Stimulated activated CD4-positive, alpha-beta T cell treated with anti-CD3 and anti-CD28 coated beads, Interleukin-4, amount 100 ng/mL, for 1 hour (primary cell): Measurements from ENCODE around the gene D2HGDH.
A peak's percentile ranks its signal among the peaks of the same experiment; 100 is the strongest.
"Not testable (repeated sequence)": the region's sequence is repeated elsewhere in the genome, so short reads cannot be mapped to it uniquely, and the experiment has no call there.

Experiments
- DNase-seq: peaks from one replicate; pipeline ENCODE4 v3.0.0-alpha.2; 2020

The D2HGDH gene

DNA sequence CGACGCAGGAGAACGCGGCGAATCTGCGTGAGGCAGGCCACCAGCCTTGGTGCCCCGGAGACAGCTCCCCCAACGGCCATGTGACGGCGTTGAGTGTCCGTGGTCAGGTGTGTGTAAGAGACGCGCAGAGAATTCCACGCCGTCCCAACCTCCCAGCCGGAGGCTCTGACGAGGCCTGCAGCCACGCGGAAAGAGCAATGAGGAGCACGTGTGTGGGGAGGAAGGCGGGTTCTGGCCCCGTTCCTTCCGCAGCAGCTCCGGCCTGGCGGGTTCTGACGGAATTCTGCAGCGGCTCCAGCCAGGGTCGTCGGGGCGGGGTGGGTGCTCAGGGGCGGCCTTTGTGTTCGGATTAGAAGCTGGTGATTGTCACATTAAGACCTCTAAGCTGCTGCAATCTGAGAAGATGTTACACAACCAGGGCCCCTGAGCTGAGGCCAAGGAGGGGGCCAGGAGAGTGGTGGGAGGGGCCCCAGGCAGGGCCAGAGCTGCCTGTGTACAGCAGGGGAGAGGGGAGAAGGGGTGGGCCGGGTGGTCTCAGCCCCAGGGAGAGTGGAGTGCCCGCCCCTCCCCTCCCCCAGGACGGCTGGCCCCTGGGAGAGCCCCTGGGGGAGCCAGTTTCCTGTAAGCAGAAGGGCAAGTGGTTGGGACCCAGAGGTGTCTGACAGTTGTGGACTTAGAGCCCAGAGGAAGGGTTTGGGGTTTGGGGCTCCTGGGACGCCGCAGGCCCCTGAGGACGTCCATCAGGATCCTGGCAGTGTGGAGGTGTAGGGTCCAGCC lies 37.0 kb downstream of the D2HGDH start:
- DNase-seq = no peak

DNA sequence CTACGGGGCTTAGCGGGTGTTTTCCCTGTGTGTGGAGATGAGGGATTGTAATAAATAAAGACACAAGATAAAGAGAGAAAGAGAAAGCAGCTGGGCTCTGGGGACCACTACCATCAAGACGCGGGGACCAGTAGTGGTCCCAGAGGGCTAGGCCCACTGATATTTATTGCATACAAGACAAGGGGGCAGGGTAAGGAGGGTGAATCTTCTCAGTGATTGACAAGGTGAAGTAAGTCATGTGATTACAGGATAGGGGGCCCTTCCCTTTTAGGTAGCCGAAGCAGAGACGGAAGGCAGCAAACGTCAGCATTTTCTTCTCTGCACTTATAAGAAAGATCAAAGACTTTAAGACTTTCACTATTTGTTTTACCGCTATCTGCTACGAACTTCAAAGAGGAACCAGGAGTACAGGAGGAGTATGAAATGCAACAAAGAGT lies 37.7 kb downstream of the D2HGDH start:
- DNase-seq = no peak

GRCh38 chr2:241773511-241774418 lies 39.3 kb downstream of the D2HGDH start:
- DNase-seq = no peak

DNA sequence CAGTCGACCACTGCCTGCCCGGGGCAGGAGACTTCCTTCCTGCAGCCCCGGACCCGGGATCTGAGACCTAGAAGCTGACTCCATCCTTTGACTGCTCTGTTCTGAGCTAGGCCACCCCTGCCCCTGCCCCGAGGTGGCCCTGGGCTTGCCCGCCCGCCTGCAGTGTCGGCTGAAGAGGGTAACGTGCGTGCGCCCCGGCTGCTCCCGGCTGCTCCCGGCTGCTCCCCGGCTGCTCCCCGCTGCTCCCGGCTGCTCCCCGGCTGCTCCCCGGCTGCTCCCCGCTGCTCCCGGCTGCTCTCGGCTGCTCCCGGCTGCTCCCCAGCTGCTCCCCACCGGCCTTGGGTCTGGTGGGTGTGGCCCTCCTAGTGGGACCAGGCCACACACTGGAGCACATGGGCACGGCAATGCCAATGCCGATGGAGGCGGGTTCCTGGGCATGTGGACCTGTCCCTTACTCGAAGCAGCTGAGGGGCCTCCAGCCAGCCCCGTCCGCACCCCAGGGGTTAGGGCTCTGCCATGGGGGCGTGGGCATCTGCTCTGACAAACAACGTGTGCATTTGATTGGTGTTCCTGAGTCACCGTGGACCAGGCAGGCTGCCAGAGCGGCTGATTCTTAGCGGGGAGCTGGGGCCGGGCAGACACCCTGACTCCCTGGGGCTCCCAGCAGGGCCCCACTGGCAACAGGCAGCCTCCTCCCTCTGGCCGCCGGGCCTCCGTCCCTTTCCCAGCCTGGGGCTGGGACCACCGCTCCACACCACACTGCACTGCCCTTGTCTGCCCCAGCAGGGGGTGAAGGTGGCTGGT lies 40.2 kb downstream of the D2HGDH start:
- no peak for DNase-seq

GRCh38 chr2:241775223-241776177 lies 41.1 kb downstream of the D2HGDH start:
- DNase-seq = no peak

GRCh38 chr2:241776336-241777169 lies 42.1 kb downstream of the D2HGDH start, which contains the start of gene GAL3ST2:
Gene GAL3ST2, plus strand, starts transcription at chr2:241776822. Its CDS starts 134 bp downstream, at chr2:241776956.
- DNase-seq = no peak

DNA sequence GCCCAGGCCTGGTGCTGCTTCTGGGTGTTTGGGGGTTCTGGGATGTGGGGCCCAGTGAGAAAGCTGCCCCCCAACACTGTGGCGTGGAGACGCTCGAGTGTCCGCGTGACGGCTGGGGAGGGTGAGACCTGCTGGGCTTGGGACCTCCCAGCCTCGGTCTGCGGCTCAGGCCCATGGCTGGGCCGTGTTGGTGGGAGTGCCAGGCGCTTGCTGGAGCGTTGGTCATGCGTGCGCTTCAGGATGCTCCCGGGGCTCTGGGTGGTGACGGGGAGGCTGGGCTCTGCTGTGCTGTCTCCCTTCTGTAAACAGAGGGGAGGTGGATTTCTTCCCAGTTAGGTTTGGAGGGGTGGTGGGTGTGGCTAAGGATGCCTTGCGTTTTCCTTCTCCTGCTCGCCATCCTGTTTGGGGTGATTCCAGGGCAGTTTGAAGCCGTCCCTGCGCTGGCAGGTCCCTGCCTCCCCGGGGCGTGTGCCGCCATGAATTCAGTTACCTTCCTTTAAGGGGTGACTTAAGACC lies 42.8 kb downstream of the D2HGDH start:
- no peak for DNase-seq

GRCh38 chr2:241777686-241778627 lies 43.5 kb downstream of the D2HGDH start:
- no peak for DNase-seq

- DNase-seq = no peak
These were observed 46.6 kb downstream of the D2HGDH start for GRCh38 chr2:241780939-241781569.

DNA sequence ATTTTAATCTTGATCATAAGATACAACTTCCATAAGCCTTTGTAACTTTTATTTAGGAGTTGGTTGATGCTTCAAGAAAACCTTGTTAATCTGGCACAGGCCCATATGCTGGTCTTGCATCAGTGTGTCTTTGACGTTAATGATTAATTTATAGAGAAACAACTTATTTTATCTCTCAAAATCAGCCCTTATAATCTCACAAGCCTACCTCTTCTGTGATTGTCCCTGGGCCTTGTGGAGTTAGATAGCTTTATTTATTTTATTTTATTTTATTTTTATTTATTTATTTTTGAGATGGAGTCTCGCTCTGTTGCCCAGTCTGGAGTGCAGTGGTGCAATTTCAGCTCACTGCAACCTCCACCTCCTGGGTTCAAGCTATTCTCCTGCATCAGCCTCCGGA lies 47.6 kb downstream of the D2HGDH start:
- DNase-seq = not testable (repeated sequence)

DNA sequence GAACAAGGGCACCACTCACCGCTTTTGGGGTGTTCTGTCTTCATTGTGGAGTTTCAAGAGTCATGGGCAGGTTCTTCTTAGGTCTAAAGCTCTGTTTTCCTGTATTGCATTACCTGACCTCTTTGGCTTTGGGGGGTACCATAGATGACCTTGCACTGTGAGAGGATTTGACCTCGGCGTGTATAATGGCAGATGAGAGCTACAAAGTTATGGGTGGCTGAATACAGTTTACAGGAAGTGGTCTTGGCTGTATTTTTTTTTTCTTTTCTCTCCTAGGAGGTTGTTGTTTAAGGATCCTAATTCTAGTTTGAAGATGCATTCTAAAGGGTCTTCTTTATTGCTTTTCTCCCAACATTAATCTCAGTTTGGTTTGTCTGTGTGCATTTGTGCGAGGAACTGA lies 53.7 kb downstream of the D2HGDH start:
- DNase-seq = no peak

DNA sequence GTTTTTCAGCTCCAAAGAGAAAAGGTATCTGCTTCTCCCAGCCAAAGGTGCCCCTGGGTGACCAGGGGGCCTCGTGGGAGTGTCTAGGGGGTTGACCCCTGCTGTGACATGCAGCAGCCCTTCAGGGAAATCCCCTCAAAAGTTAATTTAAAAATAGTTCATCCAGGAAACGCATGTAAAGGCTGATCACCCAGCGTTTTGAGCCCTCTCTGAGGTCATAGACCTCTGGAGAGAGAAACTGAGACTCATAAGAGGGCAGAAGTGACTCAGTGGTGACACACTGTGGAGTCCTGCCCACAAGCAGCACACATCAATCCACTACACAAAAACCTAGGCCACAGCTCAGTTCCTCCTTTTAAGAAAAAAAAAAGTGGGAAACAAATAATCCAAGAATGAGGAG lies 54.1 kb downstream of the D2HGDH start:
- peak; percentile 35 for DNase-seq

DNA sequence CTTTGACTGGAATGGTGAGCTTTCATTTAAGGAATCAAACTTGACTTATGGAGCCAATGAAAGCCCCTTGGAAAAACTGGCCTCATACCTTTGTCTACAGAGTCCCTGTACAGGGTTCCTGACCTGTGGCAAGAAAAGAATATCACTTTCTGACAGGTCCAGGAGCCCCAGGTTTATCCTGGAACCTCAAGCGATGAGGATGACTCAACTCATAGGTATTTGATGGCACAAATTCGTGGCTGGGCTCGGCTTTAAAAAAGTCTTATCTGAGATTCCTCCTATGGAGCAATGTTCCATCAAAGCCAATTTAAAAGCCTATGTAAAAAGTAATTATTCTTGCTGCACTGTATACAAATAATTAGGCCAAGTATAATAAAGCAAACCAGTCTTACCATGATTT lies 57.0 kb downstream of the D2HGDH start:
- not testable (repeated sequence) for DNase-seq

DNA sequence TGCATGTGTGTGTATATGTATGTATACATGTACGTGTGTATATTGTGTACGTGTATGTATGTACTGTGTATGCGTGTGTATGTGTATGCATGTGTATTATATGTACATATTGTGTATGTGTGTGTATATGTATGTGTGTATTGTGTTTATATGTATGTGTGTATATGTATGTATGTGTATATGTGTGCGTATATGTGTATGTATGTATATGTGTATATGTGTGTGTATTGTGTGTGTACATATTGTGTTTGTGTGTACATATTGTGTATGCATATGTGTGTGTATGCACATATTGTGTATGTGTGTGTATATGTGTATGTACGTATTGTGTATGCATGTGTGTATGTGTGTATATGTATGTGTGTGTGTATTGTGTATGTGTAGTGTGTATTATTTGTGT lies 59.0 kb downstream of the D2HGDH start:
- DNase-seq = no peak

GRCh38 chr2:241794250-241794823 lies 59.9 kb downstream of the D2HGDH start:
- DNase-seq = no peak

- no peak for DNase-seq
These were observed 60.9 kb downstream of the D2HGDH start for GRCh38 chr2:241795021-241795999.

DNA sequence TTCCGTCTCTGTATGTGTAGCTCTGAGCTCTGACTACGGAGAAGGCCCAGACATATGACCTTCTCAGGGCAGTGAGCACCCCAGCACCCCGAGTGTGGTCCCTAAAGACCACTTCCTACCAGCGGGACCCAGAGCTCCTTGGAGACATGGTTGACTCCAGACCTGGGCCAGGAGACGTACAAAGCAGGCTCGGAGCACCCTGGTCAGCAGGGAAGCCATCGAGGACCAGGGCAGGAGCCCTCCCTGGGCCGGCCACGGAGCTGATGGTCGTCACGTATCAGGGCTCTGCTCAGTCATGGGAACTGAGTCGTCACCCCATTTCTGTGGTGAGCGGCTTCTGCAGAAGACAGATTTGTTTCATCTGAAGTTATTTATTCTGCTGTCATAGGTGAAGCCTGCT lies 61.8 kb downstream of the D2HGDH start:
- DNase-seq = no peak
